Ishikawa (cell line): ENCODE results near the gene RTN4R.

ENCODE experiments used
- CREB1 ChIP-seq: IDR thresholded peaks from 2 replicates; pipeline ENCODE4 v1.6.1; 2012; ENCODE audit warnings: low read depth
- EGR1 ChIP-seq: IDR thresholded peaks from 2 replicates; pipeline ENCODE4 v1.6.1; 2012
- EP300 ChIP-seq: IDR thresholded peaks from 2 replicates; pipeline ENCODE4 v1.6.1; 2012; ENCODE audit warnings: borderline replicate concordance

DNA sequence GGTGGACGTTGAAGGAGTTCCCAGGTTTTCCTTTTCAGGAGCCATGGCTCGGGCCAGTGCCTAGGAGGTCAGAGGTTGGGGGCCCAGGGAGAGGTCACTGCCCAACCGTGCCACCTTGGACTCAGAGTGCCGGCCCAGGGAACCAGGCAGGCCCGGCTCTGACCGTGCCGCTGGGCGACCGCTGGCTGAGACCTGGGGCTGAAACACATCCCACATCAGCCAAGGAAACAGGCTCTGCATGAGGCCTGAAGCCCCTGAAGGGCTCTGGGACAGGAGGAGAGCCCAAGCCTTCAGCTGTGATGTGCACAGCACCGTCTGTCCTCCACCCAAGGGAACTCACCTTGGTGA, 21.9 kb upstream of the RTN4R start:
- TF ChIP-seq EP300 (no peak), EGR1 (no peak), CREB1 (no peak)
